ENCODE measurements around the gene CLASP1. TPM values are rescaled to one million over a fixed set of nuclear protein-coding genes. Genes with fewer than 3 reads are reported as not detected.

Gene CLASP1
- total and polyA plus RNA-seq, 4 experiments from 2014 or later, result 3.3 to 68.7 (median 42.1) TPM

DNA sequence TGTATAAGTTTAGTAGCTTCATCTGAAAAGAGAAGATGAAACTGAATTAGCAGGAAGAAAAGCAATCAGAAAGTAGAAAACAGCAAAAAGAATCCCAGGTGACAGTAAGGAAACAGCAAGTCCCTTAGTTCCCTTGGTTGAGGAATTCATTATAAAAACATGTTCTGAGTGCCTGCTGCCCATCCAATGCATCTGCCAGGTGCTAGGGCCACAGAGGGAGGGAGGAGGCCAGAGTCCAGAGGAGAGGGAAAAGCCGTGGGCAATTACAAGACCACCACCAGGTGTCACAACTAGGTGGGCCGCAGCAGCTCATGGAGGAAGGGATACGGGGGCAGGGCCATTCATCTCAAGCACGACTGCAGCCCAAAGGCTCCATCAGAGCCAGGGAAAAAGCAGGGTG is 308.3 kb downstream of the CLASP1 start:
- no peak overlapping the region for H3K27ac ChIP-seq (ENCODE audit: low read depth, low read length)
- intact Hi-C loops (cut with micrococcal nuclease), result no loop called here
- CTCF ChIA-PET (ENCODE audit: partially characterized antibody), result no interaction called here
- no peak overlapping the region for H3K4me3 ChIP-seq (ENCODE audit: low read length in 2 of 2)
- Mint-ChIP-seq H3K27ac (peak overlapping the region in 1 of 7 donors; percentile 14), H3K9me3 (no peaks in the 10 kb centered on the region), H3K4me3 (no peak overlapping the region), H3K4me1 (no peaks in the 10 kb centered on the region), H3K36me3 (peaks cover 49 to 63% of the 10 kb centered on the region in 2 donors), H3K27me3 (no peaks in the 10 kb centered on the region)
- H3K4me1 ChIP-seq (ENCODE audit: insufficient read depth, low read length), result no peaks in the 10 kb centered on the region
- H3K9me3 ChIP-seq (ENCODE audit: control insufficient read depth in 1 of 2, low read length in 2 of 2), result no peaks in the 10 kb centered on the region
- POLR2A ChIA-PET (ENCODE audit: partially characterized antibody), result no interaction called here
- no peak for DNase-seq
- peaks cover 26% of the 10 kb centered on the region for H3K36me3 ChIP-seq (ENCODE audit: insufficient read depth, low read length)
- no peaks in the 10 kb centered on the region for H3K27me3 ChIP-seq (ENCODE audit: insufficient read depth, low read length)

DNA sequence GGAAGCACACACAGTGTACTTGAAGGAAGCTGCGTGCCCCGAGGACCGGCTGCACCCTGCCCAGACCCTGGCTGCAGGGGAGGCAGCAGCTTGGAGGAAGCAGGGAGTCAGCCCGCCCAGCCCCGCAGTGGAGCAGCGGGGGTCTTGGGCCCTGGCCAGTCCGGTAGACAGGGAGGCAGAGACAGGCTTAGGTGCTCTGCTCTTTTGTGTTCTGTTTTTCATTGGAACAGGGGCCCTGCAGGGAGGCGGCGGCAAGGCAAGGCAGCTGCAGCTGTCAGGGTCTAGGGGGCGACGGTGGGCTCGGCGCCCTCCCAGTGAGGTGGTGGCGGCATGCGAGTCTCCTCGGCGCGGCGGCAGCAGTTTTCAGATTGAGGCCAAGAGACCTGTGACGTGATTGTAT is 311.0 kb downstream of the CLASP1 start:
- H3K36me3 ChIP-seq (ENCODE audit: insufficient read depth, low read length), result peaks cover 19% of the 10 kb centered on the region
- no peak overlapping the region for H3K4me3 ChIP-seq (ENCODE audit: low read length in 2 of 2)
- DNase-seq, result no peak
- no peaks in the 10 kb centered on the region for H3K27me3 Mint-ChIP-seq
- no peak overlapping the region for H3K27ac ChIP-seq (ENCODE audit: low read depth, low read length)
- no peaks in the 10 kb centered on the region for H3K9me3 Mint-ChIP-seq
- H3K4me1 Mint-ChIP-seq, result peaks cover 0 to 2% (median under 1%) of the 10 kb centered on the region in 4 donors
- H3K27me3 ChIP-seq (ENCODE audit: insufficient read depth, low read length), result no peaks in the 10 kb centered on the region
- no peak overlapping the region for H3K4me3 Mint-ChIP-seq
- no peak overlapping the region for H3K27ac Mint-ChIP-seq
- CTCF ChIA-PET (ENCODE audit: partially characterized antibody), result no interaction called here
- POLR2A ChIA-PET (ENCODE audit: partially characterized antibody), result no interaction called here
- no peaks in the 10 kb centered on the region for H3K4me1 ChIP-seq (ENCODE audit: insufficient read depth, low read length)
- intact Hi-C loops (cut with micrococcal nuclease), result no loop called here
- peaks cover 31 to 44% of the 10 kb centered on the region in 2 donors for H3K36me3 Mint-ChIP-seq
- no peaks in the 10 kb centered on the region for H3K9me3 ChIP-seq (ENCODE audit: control insufficient read depth in 1 of 2, low read length in 2 of 2)

- DNase-seq, result no peak
- Histone ChIP-seq H3K36me3 (ENCODE audit: insufficient read depth, low read length) (peaks cover 19% of the 10 kb centered on the region), H3K9me3 (ENCODE audit: control insufficient read depth in 1 of 2, low read length in 2 of 2) (no peaks in the 10 kb centered on the region), H3K27ac (ENCODE audit: low read depth, low read length) (no peak overlapping the region), H3K4me3 (ENCODE audit: low read length in 2 of 2) (no peak overlapping the region), H3K4me1 (ENCODE audit: insufficient read depth, low read length) (no peaks in the 10 kb centered on the region), H3K27me3 (ENCODE audit: insufficient read depth, low read length) (no peaks in the 10 kb centered on the region)
- H3K4me3 Mint-ChIP-seq, result no peak overlapping the region
- peaks cover 20 to 36% of the 10 kb centered on the region in 2 donors for H3K36me3 Mint-ChIP-seq
- H3K4me1 Mint-ChIP-seq, result peaks cover 0 to 2% (median under 1%) of the 10 kb centered on the region in 4 donors
- CTCF ChIA-PET (ENCODE audit: partially characterized antibody), result no interaction called here
- no peaks in the 10 kb centered on the region for H3K9me3 Mint-ChIP-seq
- POLR2A ChIA-PET (ENCODE audit: partially characterized antibody), result no interaction called here
- no peaks in the 10 kb centered on the region for H3K27me3 Mint-ChIP-seq
- H3K27ac Mint-ChIP-seq, result peak overlapping the region in 3 of 7 donors; percentile 8 to 36 (median 26)
- intact Hi-C loops (cut with micrococcal nuclease), result no loop called here
These were observed 312.6 kb downstream of the CLASP1 start for GRCh38 chr2:121336528-121337294.

GRCh38 chr2:121335294-121336290 is 313.7 kb downstream of the CLASP1 start:
- peaks cover 0 to 2% (median under 1%) of the 10 kb centered on the region in 4 donors for H3K4me1 Mint-ChIP-seq
- peaks cover 17 to 25% of the 10 kb centered on the region in 2 donors for H3K36me3 Mint-ChIP-seq
- no peaks in the 10 kb centered on the region for H3K27me3 ChIP-seq (ENCODE audit: insufficient read depth, low read length)
- no peak for DNase-seq
- no peak overlapping the region for H3K4me3 Mint-ChIP-seq
- H3K27ac Mint-ChIP-seq, result peak overlapping the region in 2 of 7 donors; percentile 32 to 65
- no peaks in the 10 kb centered on the region for H3K9me3 ChIP-seq (ENCODE audit: control insufficient read depth in 1 of 2, low read length in 2 of 2)
- H3K4me1 ChIP-seq (ENCODE audit: insufficient read depth, low read length), result no peaks in the 10 kb centered on the region
- H3K27ac ChIP-seq (ENCODE audit: low read depth, low read length), result no peak overlapping the region
- H3K4me3 ChIP-seq (ENCODE audit: low read length in 2 of 2), result no peak overlapping the region
- ChIA-PET POLR2A (ENCODE audit: partially characterized antibody) (no interaction called here), CTCF (ENCODE audit: partially characterized antibody) (no interaction called here)
- H3K36me3 ChIP-seq (ENCODE audit: insufficient read depth, low read length), result peaks cover 14% of the 10 kb centered on the region
- H3K27me3 Mint-ChIP-seq, result peaks cover 0 to 2% of the 10 kb centered on the region in 2 donors
- no peaks in the 10 kb centered on the region for H3K9me3 Mint-ChIP-seq
- intact Hi-C loops (cut with micrococcal nuclease), result no loop called here

DNA sequence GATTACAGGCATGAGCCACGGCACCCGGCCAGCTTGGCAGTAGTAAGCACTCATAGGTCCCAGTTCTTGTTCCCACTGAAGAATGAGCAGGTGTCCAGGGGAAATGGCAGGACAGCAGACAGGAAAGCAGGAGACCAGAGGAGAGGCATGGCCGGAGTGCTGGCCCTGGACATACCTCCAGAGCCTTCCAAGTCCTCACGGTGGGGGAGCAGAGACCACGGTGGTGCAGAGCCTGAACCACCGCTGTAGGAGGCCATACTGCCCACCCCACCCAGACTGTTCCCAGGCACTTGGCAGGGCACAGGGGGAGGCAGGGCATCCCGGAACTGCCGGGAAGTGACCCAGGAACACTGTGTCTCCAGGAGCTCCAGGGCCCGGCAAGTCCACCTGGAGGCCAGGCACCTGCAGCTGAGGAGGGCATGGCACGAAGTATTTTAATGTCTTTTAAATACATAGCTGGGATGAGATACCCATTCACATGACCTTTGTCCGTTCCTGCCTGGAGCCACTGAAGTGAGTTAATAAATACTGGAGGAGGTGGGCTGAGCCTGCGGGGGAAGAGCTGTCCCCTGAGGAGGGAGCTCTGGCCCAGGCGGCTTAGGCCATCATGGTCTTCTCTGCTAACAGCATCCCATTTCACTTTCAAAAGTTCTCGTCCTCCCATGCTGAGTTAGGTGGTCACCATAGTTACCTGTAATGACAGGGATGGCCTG is 314.5 kb downstream of the CLASP1 start:
- no peaks in the 10 kb centered on the region for H3K27me3 ChIP-seq (ENCODE audit: insufficient read depth, low read length)
- Mint-ChIP-seq H3K9me3 (no peaks in the 10 kb centered on the region), H3K36me3 (peaks cover 8 to 17% of the 10 kb centered on the region in 2 donors), H3K27me3 (peaks cover 0 to 2% of the 10 kb centered on the region in 2 donors), H3K4me3 (no peak overlapping the region), H3K4me1 (peaks cover 0 to 2% (median under 1%) of the 10 kb centered on the region in 4 donors), H3K27ac (peak overlapping the region in 3 of 7 donors; percentile 7 to 91 (median 48))
- H3K36me3 ChIP-seq (ENCODE audit: insufficient read depth, low read length), result peaks cover 8% of the 10 kb centered on the region
- no peak for DNase-seq
- POLR2A ChIA-PET (ENCODE audit: partially characterized antibody), result no interaction called here
- CTCF ChIA-PET (ENCODE audit: partially characterized antibody), result no interaction called here
- no peak overlapping the region for H3K27ac ChIP-seq (ENCODE audit: low read depth, low read length)
- H3K9me3 ChIP-seq (ENCODE audit: control insufficient read depth in 1 of 2, low read length in 2 of 2), result no peaks in the 10 kb centered on the region
- no peaks in the 10 kb centered on the region for H3K4me1 ChIP-seq (ENCODE audit: insufficient read depth, low read length)
- intact Hi-C loops (cut with micrococcal nuclease), result no loop called here
- no peak overlapping the region for H3K4me3 ChIP-seq (ENCODE audit: low read length in 2 of 2)

DNA sequence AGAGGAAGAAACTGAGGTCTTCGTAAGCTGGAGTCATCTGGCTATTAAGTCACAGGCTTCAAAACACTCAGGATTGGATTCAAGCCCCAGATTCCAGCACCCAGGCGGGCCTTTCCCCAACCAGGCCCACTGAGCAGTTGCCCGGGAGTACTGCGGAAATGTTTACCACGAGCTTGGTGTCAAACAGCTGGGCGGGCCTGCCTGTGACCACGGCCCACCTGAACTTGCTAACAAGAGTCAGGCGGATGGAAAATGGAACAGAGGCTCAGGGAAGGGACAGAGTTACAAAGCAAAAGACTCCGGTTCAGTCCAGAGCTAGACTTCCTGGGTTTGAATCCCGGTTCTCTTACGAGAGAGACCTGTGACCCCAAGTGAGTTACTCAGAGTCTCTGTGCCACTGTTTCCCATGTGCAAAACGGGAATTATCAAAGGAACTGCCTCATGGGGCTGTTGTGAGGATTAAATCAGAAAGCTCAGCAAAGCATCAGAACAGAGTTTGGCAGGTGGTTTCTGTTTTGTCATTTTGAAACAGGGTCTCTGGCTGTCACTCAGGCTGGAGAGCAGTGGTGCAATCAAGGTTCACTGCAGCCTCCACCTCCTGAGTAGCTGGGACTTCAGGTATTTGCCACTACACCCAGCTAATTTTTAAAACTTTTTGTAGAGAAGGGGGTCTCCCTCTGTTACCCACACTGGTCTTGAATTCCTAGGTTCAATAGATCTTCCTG is 315.3 kb downstream of the CLASP1 start:
- peak overlapping the region in 2 of 7 donors; percentile 7 to 91 for H3K27ac Mint-ChIP-seq
- peaks cover 0 to 2% (median under 1%) of the 10 kb centered on the region in 4 donors for H3K4me1 Mint-ChIP-seq
- POLR2A ChIA-PET (ENCODE audit: partially characterized antibody), result no interaction called here
- no peaks in the 10 kb centered on the region for H3K27me3 ChIP-seq (ENCODE audit: insufficient read depth, low read length)
- no peaks in the 10 kb centered on the region for H3K4me1 ChIP-seq (ENCODE audit: insufficient read depth, low read length)
- H3K9me3 Mint-ChIP-seq, result no peaks in the 10 kb centered on the region
- peak overlapping the region in 1 of 8 donors; percentile 20 for H3K4me3 Mint-ChIP-seq
- H3K27ac ChIP-seq (ENCODE audit: low read depth, low read length), result no peak overlapping the region
- peaks cover 1% of the 10 kb centered on the region for H3K36me3 ChIP-seq (ENCODE audit: insufficient read depth, low read length)
- H3K9me3 ChIP-seq (ENCODE audit: control insufficient read depth in 1 of 2, low read length in 2 of 2), result no peaks in the 10 kb centered on the region
- intact Hi-C loops (cut with micrococcal nuclease), result no loop called here
- CTCF ChIA-PET (ENCODE audit: partially characterized antibody), result no interaction called here
- no peak for DNase-seq
- peaks cover 2 to 3% of the 10 kb centered on the region in 2 donors for H3K27me3 Mint-ChIP-seq
- H3K36me3 Mint-ChIP-seq, result peaks cover 6 to 10% of the 10 kb centered on the region in 2 donors
- no peak overlapping the region for H3K4me3 ChIP-seq (ENCODE audit: low read length in 2 of 2)

Measured in CD4-positive, alpha-beta memory T cell (primary cell).